A549 treated with Mapracorat at 1 μM for 4 hours (cell line): ENCODE data around the gene CCDC6. TPM values are rescaled to one million over a fixed set of nuclear protein-coding genes. Genes with fewer than 3 reads are reported as not detected.

Source experiments
- total RNA-seq: library from RNA; stranded (reverse); fragments of 200-300 nt; extraction: Qiagen RNA extraction; gene quantifications from 5 replicates; pipeline ENCODE4 v1.2.3, GENCODE V29; 2022

Gene CCDC6
- total RNA-seq = 31.0 to 33.7 TPM (median 31.9 TPM) in 5 replicates

DNA sequence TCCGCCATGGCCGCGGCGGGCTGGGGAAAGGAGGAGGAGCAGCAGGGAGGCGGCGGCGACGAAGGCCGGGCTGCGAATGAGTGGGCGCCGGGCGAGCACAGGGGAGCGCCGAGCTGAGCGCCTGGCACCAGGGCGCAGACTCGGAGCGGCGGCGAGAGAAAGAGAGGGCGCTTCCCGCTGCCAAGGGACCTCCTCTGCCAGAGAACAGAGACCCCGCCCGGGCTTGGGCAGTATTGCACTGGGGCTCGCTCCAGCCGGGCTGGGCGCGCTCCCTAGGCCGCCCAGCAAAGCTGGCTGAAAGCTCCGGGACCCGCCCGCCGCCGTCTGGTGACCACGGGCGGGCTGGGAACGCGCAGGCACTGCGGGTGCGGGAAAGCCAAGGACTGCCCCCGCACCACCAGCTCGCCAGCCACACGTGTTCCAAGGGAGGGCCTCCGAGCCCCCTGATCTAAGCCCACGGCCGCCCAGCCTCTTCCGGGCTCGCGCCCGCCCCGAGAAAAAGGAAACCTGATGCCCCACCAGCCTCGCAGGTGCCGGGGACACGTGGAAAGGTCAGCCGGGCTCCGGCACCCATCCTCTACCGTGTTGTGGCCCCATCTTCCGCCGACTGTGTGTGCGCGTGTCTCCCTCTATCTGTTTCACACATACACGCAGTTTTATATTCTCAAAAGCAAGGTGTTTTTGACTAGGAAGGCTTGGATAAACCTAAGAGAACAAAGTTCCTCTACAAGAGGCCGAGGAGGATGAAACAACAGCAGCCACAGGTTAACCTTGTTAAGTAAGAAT is at the start of gene CCDC6:
TSS of gene CCDC6 (minus strand) at position 140 of the 786 bp plus-strand sequence. CDS start at position 8, 132 bp downstream.

GRCh38 chr10:59753267-59753666 is 153.1 kb downstream of the CCDC6 start, which contains the start of gene MRLN:
MRLN (minus strand) TSS chr10:59753455.

Other genes with a start within 250 kb of the CCDC6 start
- 0.12 to 0.17 TPM (median 0.13 TPM) in 5 replicates for gene SLC16A9, start 196.7 kb downstream of the CCDC6 start, total RNA-seq
- gene MRLN, start 153.1 kb downstream of the CCDC6 start, total RNA-seq = not detected in 5 replicates